ENCODE data around the gene DNAJB9.

DNA sequence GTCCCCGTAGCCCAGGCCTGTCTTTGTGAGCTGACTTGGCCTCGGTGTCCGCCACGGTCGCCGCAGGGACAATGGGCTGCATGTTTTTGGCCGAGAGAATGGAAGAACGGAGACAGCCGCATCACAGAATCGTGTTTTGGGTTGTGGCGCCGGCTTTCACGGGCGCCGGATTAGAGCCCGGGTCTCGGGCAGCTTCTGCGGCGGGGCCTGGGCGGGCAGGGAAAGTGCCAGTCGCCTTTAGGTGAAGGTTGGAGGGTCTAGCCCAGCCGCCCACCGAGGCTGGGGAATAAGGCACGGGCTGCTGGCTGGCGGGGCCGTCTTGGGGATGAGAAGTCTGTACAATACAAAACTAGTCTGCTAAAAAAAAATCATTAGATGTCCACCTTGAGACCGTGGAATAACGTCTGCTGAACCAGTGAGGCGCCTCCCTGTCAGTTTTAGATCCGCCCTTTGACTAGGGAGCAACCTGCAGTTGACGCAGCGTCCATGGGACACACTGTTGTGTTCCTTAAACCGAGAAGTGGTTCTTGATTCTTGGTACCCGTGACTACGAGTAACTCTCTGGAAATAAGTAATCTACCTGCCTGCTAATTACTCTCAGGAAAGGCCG, 577 bp downstream of the DNAJB9 start:
- TF ChIP-seq, protein P1, sequence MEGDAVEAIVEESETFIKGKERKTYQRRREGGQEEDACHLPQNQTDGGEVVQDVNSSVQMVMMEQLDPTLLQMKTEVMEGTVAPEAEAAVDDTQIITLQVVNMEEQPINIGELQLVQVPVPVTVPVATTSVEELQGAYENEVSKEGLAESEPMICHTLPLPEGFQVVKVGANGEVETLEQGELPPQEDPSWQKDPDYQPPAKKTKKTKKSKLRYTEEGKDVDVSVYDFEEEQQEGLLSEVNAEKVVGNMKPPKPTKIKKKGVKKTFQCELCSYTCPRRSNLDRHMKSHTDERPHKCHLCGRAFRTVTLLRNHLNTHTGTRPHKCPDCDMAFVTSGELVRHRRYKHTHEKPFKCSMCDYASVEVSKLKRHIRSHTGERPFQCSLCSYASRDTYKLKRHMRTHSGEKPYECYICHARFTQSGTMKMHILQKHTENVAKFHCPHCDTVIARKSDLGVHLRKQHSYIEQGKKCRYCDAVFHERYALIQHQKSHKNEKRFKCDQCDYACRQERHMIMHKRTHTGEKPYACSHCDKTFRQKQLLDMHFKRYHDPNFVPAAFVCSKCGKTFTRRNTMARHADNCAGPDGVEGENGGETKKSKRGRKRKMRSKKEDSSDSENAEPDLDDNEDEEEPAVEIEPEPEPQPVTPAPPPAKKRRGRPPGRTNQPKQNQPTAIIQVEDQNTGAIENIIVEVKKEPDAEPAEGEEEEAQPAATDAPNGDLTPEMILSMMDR (conservative IDR thresholded peaks at IDR 0.05) = no peak
- no peak for TF ChIP-seq ZFX (IDR thresholded peaks at IDR 0.05)

Data from C4-2B (cell line).